H9 (cell line): ENCODE results near the gene DOCK2. TPM values are rescaled to one million over a fixed set of nuclear protein-coding genes. Genes with fewer than 3 reads are reported as not detected.
A peak's percentile ranks its signal among the peaks of the same experiment; 100 is the strongest.

Experiments used
- DNase-seq: peaks from one replicate; pipeline ENCODE4 v3.0.0-alpha.2; 2017
- H2AFZ ChIP-seq: one replicate; pipeline ENCODE4 v1.6.1; 2013; ENCODE audit warnings: mild to moderate bottlenecking, low read length, control low read depth, moderate library complexity
- H2AK5ac ChIP-seq: 2 replicates; pipeline ENCODE4 v1.6.1; 2013; ENCODE audit warnings: low read length, control low read depth, mixed read lengths; ENCODE audit not compliant: insufficient read length
- H2BK120ac ChIP-seq: one replicate; pipeline ENCODE4 v1.6.1; 2013; ENCODE audit warnings: low read depth, mild to moderate bottlenecking, low read length, control low read depth, inconsistent platforms; ENCODE audit not compliant: poor library complexity, severe bottlenecking
- H2BK12ac ChIP-seq: 2 replicates; pipeline ENCODE4 v1.6.1; 2013; ENCODE audit warnings: low read length, control low read depth, mixed read lengths, low read depth; ENCODE audit not compliant: insufficient read length
- H2BK15ac ChIP-seq: 2 replicates; pipeline ENCODE4 v1.6.1; 2013; ENCODE audit warnings: low read depth, low read length, control low read depth
- H2BK20ac ChIP-seq: one replicate; pipeline ENCODE4 v1.6.1; 2013; ENCODE audit warnings: low read depth, mild to moderate bottlenecking, low read length, control low read depth, inconsistent platforms; ENCODE audit not compliant: poor library complexity, severe bottlenecking
- H2BK5ac ChIP-seq: 2 replicates; pipeline ENCODE4 v1.6.1; 2013; ENCODE audit warnings: low read length, control low read depth, mixed read lengths; ENCODE audit not compliant: insufficient read length
- H3K14ac ChIP-seq: 2 replicates; pipeline ENCODE4 v1.6.1; 2013; ENCODE audit warnings: low read length, control low read depth; ENCODE audit not compliant: insufficient read depth
- H3K18ac ChIP-seq: 2 replicates; pipeline ENCODE4 v1.6.1; 2013; ENCODE audit warnings: low read depth, mild to moderate bottlenecking, mixed read lengths, low read length, control low read depth; ENCODE audit not compliant: insufficient read length
- H3K23ac ChIP-seq: 2 replicates; pipeline ENCODE4 v1.6.1; 2013; ENCODE audit warnings: low read length, control low read depth, mixed read lengths, low read depth; ENCODE audit not compliant: insufficient read length
- H3K23me2 ChIP-seq: 2 replicates; pipeline ENCODE4 v1.6.1; 2013; ENCODE audit warnings: low read depth, mild to moderate bottlenecking, mixed read lengths, low read length, control low read depth; ENCODE audit not compliant: insufficient read length, poor library complexity, severe bottlenecking
- H3K27ac ChIP-seq: 2 replicates; pipeline ENCODE4 v1.5.1; 2013; ENCODE audit warnings: low read length, control low read depth, mixed read lengths, low read depth; ENCODE audit not compliant: insufficient read length
- H3K27me3 ChIP-seq: 2 replicates; pipeline ENCODE4 v1.6.1; 2013; ENCODE audit warnings: low read length, control low read depth, inconsistent platforms; ENCODE audit not compliant: insufficient read depth
- H3K4ac ChIP-seq: 2 replicates; pipeline ENCODE4 v1.6.1; 2013; ENCODE audit warnings: low read depth, mild to moderate bottlenecking, control low read depth, inconsistent platforms, low read length, moderate library complexity
- H3K4me1 ChIP-seq: 2 replicates; pipeline ENCODE4 v1.6.1; 2013; ENCODE audit warnings: low read length, control low read depth, inconsistent platforms; ENCODE audit not compliant: insufficient read depth
- H3K4me2 ChIP-seq: 2 replicates; pipeline ENCODE4 v1.6.1; 2013; ENCODE audit warnings: low read length, control low read depth, mixed read lengths; ENCODE audit not compliant: insufficient read length, insufficient read depth
- H3K56ac ChIP-seq: 2 replicates; pipeline ENCODE4 v1.6.1; 2013; ENCODE audit warnings: low read depth, mild to moderate bottlenecking, mixed read lengths, low read length, control low read depth; ENCODE audit not compliant: insufficient read length
- H3K79me1 ChIP-seq: 2 replicates; pipeline ENCODE4 v1.6.1; 2013; ENCODE audit warnings: low read depth, mild to moderate bottlenecking, moderate library complexity, low read length, control low read depth, inconsistent platforms; ENCODE audit not compliant: insufficient read depth, poor library complexity, severe bottlenecking
- H3K79me2 ChIP-seq: 2 replicates; pipeline ENCODE4 v1.6.1; 2013; ENCODE audit warnings: low read length, control low read depth, inconsistent platforms; ENCODE audit not compliant: insufficient read depth
- H3K9ac ChIP-seq: 2 replicates; pipeline ENCODE4 v1.6.1; 2013; ENCODE audit warnings: low read length, control low read depth, mixed read lengths; ENCODE audit not compliant: insufficient read length; ENCODE audit errors: extremely low read depth
- H3K9me3 ChIP-seq: one replicate; pipeline ENCODE4 v1.6.1; 2013; ENCODE audit warnings: low read depth, low read length, inconsistent platforms; ENCODE audit not compliant: control insufficient read depth
- H3T11ph ChIP-seq: one replicate; pipeline ENCODE4 v1.6.1; 2013; ENCODE audit warnings: mild to moderate bottlenecking, low read length, control low read depth, inconsistent platforms
- H4K20me1 ChIP-seq: one replicate; pipeline ENCODE4 v1.6.1; 2013; ENCODE audit not compliant: control insufficient read depth, insufficient read length, insufficient read depth
- H4K5ac ChIP-seq: 2 replicates; pipeline ENCODE4 v1.6.1; 2013; ENCODE audit warnings: low read depth, mild to moderate bottlenecking, mixed read lengths, low read length, control low read depth; ENCODE audit not compliant: insufficient read length
- H4K8ac ChIP-seq: replicated peaks from 2 replicates; pipeline ENCODE4 v1.6.1; 2013; ENCODE audit warnings: low read length, control low read depth, mixed read lengths, low read depth; ENCODE audit not compliant: insufficient read length
- H4K91ac ChIP-seq: 2 replicates; pipeline ENCODE4 v1.6.1; 2013; ENCODE audit warnings: low read depth, mild to moderate bottlenecking, moderate library complexity, mixed read lengths, low read length, control low read depth; ENCODE audit not compliant: insufficient read length
- H3K27ac Mint-ChIP-seq, 3 experiments: 2 replicates in 2 of 3; 3 replicates in 1 of 3; pipeline ENCODE4 v1.8.0; 2020 to 2021; ENCODE audit warnings: mixed read lengths in 3 of 3, mild to moderate bottlenecking in 1 of 3, moderate library complexity in 1 of 3
- H3K27me3 Mint-ChIP-seq: 2 replicates; pipeline ENCODE4 v1.8.0; 2021; ENCODE audit warnings: low read depth, mild to moderate bottlenecking, moderate library complexity, mixed read lengths
- H3K36me3 Mint-ChIP-seq, 3 experiments: 2 replicates in 2 of 3; 3 replicates in 1 of 3; pipeline ENCODE4 v1.8.0; 2020 to 2021; ENCODE audit warnings: low read depth in 3 of 3, mixed read lengths in 3 of 3; ENCODE audit not compliant: insufficient read depth in 1 of 3
- H3K4me1 Mint-ChIP-seq, 2 experiments: 2 replicates each; pipeline ENCODE4 v1.8.0; 2020; ENCODE audit warnings: mixed read lengths in 2 of 2
- H3K4me3 Mint-ChIP-seq, 2 experiments: 2 replicates in 1 of 2; 3 replicates in 1 of 2; pipeline ENCODE4 v1.8.0; 2020 to 2021; ENCODE audit warnings: mild to moderate bottlenecking in 2 of 2, mixed read lengths in 2 of 2, moderate library complexity in 1 of 2
- H3K9me3 Mint-ChIP-seq, 2 experiments: 2 replicates in 1 of 2; 3 replicates in 1 of 2; pipeline ENCODE4 v1.8.0; 2020; ENCODE audit warnings: mild to moderate bottlenecking in 2 of 2, mixed read lengths in 2 of 2, moderate library complexity in 1 of 2
- WGBS: extraction: QIAGEN DNeasy Blood & Tissue Kit; methylation state at CpG from one replicate; pipeline ENCODE4 v1.1.7; 2013; ENCODE audit warnings: missing lambda C conversion rate, low lambda C conversion rate, mixed read lengths; ENCODE audit not compliant: insufficient read length; ENCODE audit errors: extremely low coverage; 5-methylcytosine and 5-hydroxymethylcytosine counted together
- total RNA-seq: library from RNA; stranded (reverse); gene quantifications from 2 replicates; pipeline ENCODE4 v1.2.1, GENCODE V29; 2021
- TF ChIP-seq, protein P1 (sequence below): fragments of 200-600 bp; sonication (generic); conservative IDR thresholded peaks from 3 replicates; pipeline ENCODE4 v1.8.0; 2021; ENCODE audit warnings: antibody characterized with exemption, mild to moderate bottlenecking

Gene DOCK2
- total RNA-seq, 1 experiment from 2014 or later = 7.8 TPM

DNA sequence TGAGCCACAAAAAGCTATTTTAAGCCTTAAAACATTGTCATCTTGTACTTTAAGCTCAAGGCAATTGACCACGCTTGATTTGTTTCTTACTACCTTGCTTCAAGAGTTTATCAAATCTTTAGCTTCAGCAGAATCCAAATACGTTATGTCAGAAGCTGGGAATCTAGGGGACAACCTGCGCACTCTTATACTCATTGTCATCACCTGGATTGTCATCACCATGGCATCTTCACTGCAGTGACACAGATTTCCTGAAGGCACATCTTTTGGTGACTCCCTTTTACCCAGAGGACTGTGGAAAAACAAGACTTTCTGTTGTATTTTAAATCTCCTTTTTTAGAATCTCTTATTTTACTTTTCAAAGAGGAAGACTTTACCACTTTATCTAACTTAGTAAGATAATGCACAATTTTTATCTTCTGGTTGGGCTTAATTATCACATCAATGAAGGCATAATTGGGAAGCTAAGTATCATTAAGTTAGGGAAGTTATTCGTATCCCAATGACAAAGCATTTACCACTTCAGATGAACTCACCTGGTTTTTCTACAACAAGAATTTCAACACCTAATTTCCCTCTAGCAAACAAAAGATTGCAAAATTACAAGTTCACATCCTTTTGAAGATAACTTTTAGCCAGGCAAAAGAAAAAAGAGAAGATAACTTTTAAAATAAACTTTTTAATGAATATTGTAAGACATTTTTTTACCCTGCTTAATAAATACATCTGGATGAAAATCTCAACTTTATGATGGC, 162.0 kb downstream of the DOCK2 start:
- H4K91ac ChIP-seq = no peak overlapping the region
- H3K27me3 ChIP-seq = no peaks in the 10 kb centered on the region
- no peak overlapping the region for H2BK5ac ChIP-seq
- H3K23ac ChIP-seq = no peak overlapping the region
- H3K27ac ChIP-seq = no peak overlapping the region
- H3K9me3 ChIP-seq = no peaks in the 10 kb centered on the region
- no peak overlapping the region for H4K5ac ChIP-seq
- H2AK5ac ChIP-seq = no peak overlapping the region
- H2AFZ ChIP-seq = no peak overlapping the region
- H3K14ac ChIP-seq = no peak overlapping the region
- H3K56ac ChIP-seq = no peak overlapping the region
- WGBS = no CpG with 5 or more reads among the region's 4 CpGs
- no peak overlapping the region for H3K4me2 ChIP-seq
- Mint-ChIP-seq H3K27ac (peak overlapping the region in 1 of 3 experiments; percentile 55; a peak in 1 of 7 replicates), H3K4me3 (no peak overlapping the region), H3K27me3 (peaks cover 4% of the 10 kb centered on the region; the same call in 1 of the 2 replicates), H3K4me1 (peaks cover 13 to 17% of the 10 kb centered on the region in 2 experiments), H3K36me3 (no peaks in the 10 kb centered on the region), H3K9me3 (no peaks in the 10 kb centered on the region)
- H4K20me1 ChIP-seq = no peaks in the 10 kb centered on the region
- TF ChIP-seq, protein P1, sequence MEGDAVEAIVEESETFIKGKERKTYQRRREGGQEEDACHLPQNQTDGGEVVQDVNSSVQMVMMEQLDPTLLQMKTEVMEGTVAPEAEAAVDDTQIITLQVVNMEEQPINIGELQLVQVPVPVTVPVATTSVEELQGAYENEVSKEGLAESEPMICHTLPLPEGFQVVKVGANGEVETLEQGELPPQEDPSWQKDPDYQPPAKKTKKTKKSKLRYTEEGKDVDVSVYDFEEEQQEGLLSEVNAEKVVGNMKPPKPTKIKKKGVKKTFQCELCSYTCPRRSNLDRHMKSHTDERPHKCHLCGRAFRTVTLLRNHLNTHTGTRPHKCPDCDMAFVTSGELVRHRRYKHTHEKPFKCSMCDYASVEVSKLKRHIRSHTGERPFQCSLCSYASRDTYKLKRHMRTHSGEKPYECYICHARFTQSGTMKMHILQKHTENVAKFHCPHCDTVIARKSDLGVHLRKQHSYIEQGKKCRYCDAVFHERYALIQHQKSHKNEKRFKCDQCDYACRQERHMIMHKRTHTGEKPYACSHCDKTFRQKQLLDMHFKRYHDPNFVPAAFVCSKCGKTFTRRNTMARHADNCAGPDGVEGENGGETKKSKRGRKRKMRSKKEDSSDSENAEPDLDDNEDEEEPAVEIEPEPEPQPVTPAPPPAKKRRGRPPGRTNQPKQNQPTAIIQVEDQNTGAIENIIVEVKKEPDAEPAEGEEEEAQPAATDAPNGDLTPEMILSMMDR = no peak
- no peaks in the 10 kb centered on the region for H3K79me1 ChIP-seq
- H3K9ac ChIP-seq = no peak overlapping the region
- H3K79me2 ChIP-seq = no peaks in the 10 kb centered on the region
- H2BK12ac ChIP-seq = no peak overlapping the region
- no peak overlapping the region for H3T11ph ChIP-seq
- no peak overlapping the region for H4K8ac ChIP-seq
- no peak overlapping the region for H3K18ac ChIP-seq
- H2BK120ac ChIP-seq = no peak overlapping the region
- no peaks in the 10 kb centered on the region for H3K23me2 ChIP-seq
- H2BK20ac ChIP-seq = no peak overlapping the region
- no peak overlapping the region for H2BK15ac ChIP-seq
- H3K4me1 ChIP-seq = no peaks in the 10 kb centered on the region; the same call in 1 of the 2 replicates
- no peak for DNase-seq
- no peak overlapping the region for H3K4ac ChIP-seq
